GM18507 (cell line): ENCODE measurements around the gene ESRRG.

Experiments
- DNase-seq: peaks from one replicate; pipeline ENCODE4 v3.0.0; 2011; ENCODE audit warnings: low read depth; ENCODE audit not compliant: insufficient read length; ENCODE audit errors: extremely low spot score
- FAIRE-seq: peaks from 2 replicates; lab custom pipeline; 2011; peaks lifted over from hg19 to GRCh38; lab: Jason Lieb, UNC

The ESRRG gene

GRCh38 chr1:216475659-216476276 lies 247.5 kb downstream of the ESRRG start:
- FAIRE-seq, result no peak
- DNase-seq, result no peak

GRCh38 chr1:216466162-216466801 lies 256.9 kb downstream of the ESRRG start:
- DNase-seq (no peak), FAIRE-seq (no peak)

DNA sequence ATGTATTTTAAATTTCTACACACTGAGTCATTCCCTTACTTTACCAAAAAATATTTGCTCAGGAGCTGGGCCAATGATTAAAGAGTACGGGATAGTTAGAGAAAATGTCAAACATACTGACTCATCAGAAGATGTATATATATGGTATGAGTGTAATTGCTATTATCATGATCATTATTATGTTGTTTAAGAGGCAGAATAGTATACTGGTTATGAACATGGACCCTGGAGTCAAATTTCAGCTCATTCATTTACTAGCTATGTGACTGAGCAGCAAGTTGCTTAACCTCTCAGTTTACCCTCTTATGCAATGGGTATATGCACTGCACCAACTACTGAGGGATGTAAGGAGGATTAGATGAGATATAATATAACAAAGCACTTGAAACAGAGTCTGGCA lies 258.7 kb downstream of the ESRRG start:
- no peak for DNase-seq
- no peak for FAIRE-seq

DNA sequence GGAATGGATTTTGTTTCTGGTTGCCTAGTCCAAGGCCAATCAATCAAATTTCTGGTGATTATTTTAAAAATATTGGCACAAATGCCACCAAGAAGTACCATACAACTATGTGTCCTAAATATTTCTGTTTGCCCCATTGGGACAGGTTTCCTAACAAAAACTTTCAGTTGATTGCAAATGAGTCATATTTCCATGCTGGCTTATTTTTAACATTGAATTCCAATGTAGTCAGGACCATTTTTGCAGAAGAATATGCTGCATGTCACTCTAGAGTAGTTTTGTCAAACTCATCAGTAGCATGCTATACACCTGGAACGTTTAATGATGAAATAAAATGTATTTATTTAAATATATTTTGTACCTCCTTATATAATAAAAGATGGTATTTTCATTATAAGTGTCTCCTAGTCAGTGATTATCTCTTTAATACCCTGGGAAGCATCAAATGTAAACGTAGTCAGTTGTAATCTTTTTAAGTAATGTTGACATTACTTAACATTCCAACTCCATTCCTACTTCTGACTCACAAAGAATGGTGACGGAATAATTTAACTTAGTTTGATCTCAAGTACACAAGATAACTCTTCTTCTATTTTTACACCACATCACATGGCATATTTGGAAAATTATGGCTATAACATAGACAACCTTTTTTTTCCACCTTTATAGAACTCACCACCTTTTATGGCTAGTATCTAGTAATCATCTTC lies 261.0 kb downstream of the ESRRG start:
- no peak for DNase-seq
- FAIRE-seq, result no peak

DNA sequence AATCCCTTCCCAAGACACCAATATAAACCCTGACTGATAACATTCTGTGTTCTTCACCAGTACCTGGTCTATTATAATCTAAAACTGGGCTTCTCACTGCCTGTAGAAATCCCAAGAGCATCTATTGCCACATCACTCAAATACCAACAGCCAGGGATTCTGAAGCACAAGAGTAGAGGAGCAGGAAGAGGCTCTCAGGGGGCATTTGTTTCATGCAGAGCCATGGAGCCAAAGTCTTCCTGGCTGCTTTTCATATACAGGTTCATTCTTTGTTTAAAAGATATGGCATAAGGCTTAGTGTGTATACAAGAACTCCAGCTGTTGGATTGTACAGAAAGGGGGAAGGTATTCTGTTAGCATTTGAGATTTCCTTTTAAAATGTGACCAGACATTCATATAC lies 261.8 kb downstream of the ESRRG start:
- DNase-seq (no peak), FAIRE-seq (no peak)

DNA sequence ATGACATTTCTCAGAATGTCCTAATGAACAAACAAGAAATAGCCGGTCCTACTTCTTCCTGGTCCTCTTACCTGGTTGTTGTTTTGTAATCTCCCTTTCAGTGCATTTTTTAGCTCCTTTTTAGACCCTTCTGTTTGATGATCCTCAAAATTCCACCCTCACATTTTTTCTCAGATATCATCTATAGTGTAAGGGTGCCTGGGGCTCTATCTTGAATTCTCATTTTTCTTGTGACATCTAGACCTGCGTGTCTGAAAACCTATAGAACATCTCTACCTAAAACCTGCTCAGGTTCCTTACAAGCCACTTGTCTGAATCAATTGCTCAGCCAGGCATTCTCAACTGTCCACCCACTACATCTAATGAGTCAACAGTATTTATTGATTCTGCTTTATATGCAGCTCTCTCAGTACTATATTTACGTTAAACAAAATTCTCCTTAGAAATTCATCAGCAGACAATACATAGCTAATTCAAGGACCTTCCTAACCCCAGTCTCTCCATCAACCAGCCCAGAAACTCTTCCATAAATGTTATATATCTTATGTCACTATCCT lies 263.5 kb downstream of the ESRRG start:
- no peak for FAIRE-seq
- DNase-seq, result no peak

DNA sequence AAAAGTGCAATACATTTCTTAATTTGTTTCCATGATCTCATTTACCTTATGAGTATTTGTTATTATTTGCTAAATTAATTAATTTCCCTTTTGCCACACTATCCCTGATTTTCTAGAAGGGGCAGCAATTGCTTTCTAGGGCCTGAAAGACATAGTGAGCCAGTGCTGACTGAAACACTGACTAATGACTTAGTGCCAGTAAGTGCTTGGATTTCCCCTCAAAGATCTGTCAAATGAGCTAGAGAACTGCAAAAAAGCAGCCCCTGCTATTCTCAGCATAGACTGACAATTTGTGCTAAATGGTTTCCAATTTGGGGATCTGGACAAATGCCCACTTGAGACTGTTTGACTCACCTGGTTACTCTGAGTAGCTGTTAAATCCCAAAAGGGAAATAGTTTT lies 264.4 kb downstream of the ESRRG start:
- DNase-seq (no peak), FAIRE-seq (no peak)

DNA sequence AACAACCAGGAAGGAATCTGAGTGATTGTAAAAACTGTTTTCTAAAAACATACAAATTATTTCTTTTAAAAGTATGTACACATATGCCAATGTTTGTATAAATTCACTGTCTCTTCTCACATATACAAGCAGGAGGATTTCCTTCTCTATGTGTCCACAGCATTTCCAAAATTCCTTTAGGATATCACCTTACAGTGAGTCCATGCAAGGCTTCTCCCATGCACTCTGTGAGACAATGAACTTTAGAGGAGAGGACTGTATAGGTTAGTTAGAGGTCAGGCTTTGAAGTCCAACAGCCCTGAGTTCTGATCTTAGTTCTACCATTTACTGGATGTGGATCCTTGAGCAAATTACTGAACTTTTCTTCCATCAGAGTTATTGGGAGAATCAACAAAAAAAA lies 265.9 kb downstream of the ESRRG start:
- DNase-seq (no peak), FAIRE-seq (no peak)

DNA sequence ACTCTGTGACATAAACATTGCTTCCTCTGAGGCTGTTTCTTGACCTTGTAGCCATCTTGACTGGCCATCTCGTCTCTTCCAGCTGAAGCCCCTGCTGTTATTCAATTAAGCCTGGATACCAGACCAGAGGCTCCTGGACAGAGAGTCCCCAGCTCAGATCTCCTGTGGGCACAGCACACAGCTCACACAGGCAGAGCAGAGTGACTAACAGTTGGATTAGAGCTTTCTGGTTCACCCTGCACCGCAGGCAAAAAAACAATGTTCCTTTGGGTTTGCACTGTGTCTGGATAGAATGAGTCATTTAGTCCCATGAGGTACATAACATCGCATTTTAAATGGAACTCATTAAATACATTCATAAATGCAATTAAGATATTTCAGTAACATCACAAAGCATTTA lies 266.5 kb downstream of the ESRRG start:
- DNase-seq, result no peak
- FAIRE-seq, result no peak

DNA sequence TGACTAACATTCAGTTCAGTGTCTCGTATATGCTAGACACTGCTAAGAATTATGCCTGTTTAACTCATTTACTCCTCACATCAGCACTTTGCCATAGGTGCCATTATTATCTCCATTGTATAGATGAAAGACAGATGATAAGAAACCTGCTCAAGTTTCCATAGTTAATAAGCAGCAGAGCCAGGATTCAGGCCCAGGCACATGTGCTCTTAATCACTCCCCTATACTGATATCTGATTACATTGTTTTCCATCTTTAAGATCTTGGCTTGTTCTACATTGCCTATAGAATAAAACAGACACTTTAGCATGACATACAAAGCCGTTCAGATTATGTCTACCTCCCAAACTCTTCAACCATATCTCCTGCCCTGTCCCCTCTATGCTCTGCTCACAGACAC lies 269.5 kb downstream of the ESRRG start:
- FAIRE-seq (no peak), DNase-seq (no peak)
